ENCODE data around the gene NHSL2. TPM values are rescaled to one million over a fixed set of nuclear protein-coding genes. Genes with fewer than 3 reads are reported as not detected.

NHSL2 gene
- total RNA-seq, 1 experiment from 2014 or later: 0.07 TPM

DNA sequence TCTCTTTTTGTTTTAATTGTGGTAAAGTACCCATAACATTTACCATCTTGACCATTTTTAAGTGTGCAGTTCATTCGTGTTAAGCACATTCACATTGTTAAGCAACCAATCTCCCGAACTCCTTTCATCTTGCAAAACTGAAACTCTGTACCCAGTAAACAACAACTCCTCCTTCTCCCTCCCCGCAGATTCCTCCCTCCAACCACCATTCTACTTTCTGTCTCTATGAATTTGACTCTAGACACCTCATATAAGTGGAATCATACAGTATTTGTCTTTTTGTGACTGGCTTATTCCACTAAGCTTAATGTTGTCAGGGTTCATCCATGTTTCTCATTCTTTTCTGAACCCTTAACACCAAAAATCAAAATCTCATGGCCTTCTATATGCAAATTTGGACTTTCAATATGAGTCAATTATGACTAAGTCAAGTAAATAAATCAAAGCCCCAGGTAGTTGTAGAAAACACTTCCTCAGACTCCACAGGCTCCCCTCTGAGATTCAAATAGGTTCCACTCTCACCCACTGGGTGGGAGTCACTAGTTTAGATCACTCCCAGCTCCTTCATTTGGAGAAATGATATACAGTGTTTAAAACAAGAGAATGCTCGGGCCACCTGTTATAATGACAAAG is 230.8 kb downstream of the NHSL2 start:
- ChIA-PET CTCF (interaction anchor here (0.6 kb wide), 1 partner anchor 56 kb away, joined by 4 read pairs; no protein-coding TSS in a partner anchor), POLR2A (ENCODE audit: unreplicated experiment) (no interaction called here)
- no peak overlapping the region for H2AFZ ChIP-seq (ENCODE audit: low read length)
- DNase-seq: peak; percentile 37
- no peak overlapping the region for H3K9ac ChIP-seq (ENCODE audit: low read length)
- no peaks in the 10 kb centered on the region for H3K27me3 ChIP-seq (ENCODE audit: low read length)
- H3K4me1 ChIP-seq (ENCODE audit: insufficient read depth, low read length): peaks cover 5% of the 10 kb centered on the region
- no peaks in the 10 kb centered on the region for H3K36me3 ChIP-seq (ENCODE audit: low read depth, low read length)
- no TSS peak for BruUV-seq (replicated peaks)
- H4K20me1 ChIP-seq (ENCODE audit: low read length): no peaks in the 10 kb centered on the region
- no peak overlapping the region for H3K4me3 ChIP-seq (ENCODE audit: low read length)
- no peaks in the 10 kb centered on the region for H3K79me2 ChIP-seq (ENCODE audit: low read length)
- intact Hi-C loops (cut with micrococcal nuclease): no loop called here
- H3K9me3 ChIP-seq (ENCODE audit: low read length): no peaks in the 10 kb centered on the region
- H3K27ac ChIP-seq (ENCODE audit: low read length): no peak overlapping the region
- no peak for TF ChIP-seq CTCF (conservative IDR thresholded peaks at IDR 0.05; ENCODE audit: low read depth, low read length)
- ATAC-seq: peak; percentile 53
- H3F3A ChIP-seq (ENCODE audit: low read length, unreplicated experiment): no peaks in the 10 kb centered on the region
- H3K9me2 ChIP-seq (replicated peaks; ENCODE audit: low read length): no peaks in the 10 kb centered on the region
- H3K4me2 ChIP-seq (ENCODE audit: low read length): no peak overlapping the region

DNA sequence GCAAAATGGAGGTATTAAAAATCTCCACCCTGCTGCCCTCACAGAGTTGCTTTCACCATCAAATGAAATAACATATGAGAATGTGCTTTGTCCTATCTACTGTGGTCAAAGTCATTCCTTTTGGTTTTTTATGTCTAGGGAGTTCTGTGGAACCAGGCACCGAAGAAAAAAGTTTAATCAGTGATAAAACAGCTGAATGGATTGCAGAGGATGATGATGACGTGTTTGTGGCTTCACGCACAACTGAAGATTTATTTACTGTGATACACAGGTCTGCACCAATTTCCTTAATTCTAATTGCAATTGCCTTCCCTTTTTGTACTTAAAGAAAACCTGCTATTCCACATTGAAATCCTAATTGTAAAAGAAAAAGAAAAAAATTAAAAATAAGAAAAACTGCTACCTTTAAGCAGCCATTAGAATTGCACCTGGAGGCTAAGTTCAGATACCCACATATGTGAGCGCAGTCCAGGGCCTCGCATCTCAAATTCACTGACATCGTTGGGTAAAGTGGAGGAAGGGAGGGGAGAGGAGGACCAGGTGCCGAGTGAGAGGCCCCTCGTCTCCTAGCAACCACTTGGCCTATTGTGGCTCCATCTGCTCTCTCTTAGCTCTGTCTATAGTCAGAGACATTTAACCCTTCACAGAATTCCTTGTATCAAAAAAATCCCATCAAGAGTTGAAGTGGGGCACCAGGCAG is 231.6 kb downstream of the NHSL2 start:
- Histone ChIP-seq H3K4me2 (ENCODE audit: low read length) (no peak overlapping the region), H3K9me2 (replicated peaks; ENCODE audit: low read length) (no peaks in the 10 kb centered on the region), H3K36me3 (ENCODE audit: low read depth, low read length) (no peaks in the 10 kb centered on the region), H3K4me1 (ENCODE audit: insufficient read depth, low read length) (peaks cover 5% of the 10 kb centered on the region), H2AFZ (ENCODE audit: low read length) (no peak overlapping the region), H3K27me3 (ENCODE audit: low read length) (no peaks in the 10 kb centered on the region), H4K20me1 (ENCODE audit: low read length) (no peaks in the 10 kb centered on the region), H3K9me3 (ENCODE audit: low read length) (no peaks in the 10 kb centered on the region), H3K27ac (ENCODE audit: low read length) (no peak overlapping the region), H3K4me3 (ENCODE audit: low read length) (no peak overlapping the region), H3K79me2 (ENCODE audit: low read length) (no peaks in the 10 kb centered on the region), H3F3A (ENCODE audit: low read length, unreplicated experiment) (no peaks in the 10 kb centered on the region), H3K9ac (ENCODE audit: low read length) (no peak overlapping the region)
- BruUV-seq (replicated peaks): no TSS peak
- no peak for DNase-seq
- intact Hi-C loops (cut with micrococcal nuclease): no loop called here
- POLR2A ChIA-PET (ENCODE audit: unreplicated experiment): no interaction called here
- CTCF ChIA-PET: no interaction called here
- no peak for ATAC-seq
- no peak for TF ChIP-seq EZH2phosphoT487 (IDR thresholded peaks at IDR 0.05; ENCODE audit: borderline replicate concordance, low read length)
- TF ChIP-seq CTCF (conservative IDR thresholded peaks at IDR 0.05; ENCODE audit: low read depth, low read length): no peak
- no peak for TF ChIP-seq EZH2 (IDR thresholded peaks at IDR 0.05; ENCODE audit: low read length, unreplicated experiment)
